ENCODE results near the gene HOXA9.

HOXA9 gene

DNA sequence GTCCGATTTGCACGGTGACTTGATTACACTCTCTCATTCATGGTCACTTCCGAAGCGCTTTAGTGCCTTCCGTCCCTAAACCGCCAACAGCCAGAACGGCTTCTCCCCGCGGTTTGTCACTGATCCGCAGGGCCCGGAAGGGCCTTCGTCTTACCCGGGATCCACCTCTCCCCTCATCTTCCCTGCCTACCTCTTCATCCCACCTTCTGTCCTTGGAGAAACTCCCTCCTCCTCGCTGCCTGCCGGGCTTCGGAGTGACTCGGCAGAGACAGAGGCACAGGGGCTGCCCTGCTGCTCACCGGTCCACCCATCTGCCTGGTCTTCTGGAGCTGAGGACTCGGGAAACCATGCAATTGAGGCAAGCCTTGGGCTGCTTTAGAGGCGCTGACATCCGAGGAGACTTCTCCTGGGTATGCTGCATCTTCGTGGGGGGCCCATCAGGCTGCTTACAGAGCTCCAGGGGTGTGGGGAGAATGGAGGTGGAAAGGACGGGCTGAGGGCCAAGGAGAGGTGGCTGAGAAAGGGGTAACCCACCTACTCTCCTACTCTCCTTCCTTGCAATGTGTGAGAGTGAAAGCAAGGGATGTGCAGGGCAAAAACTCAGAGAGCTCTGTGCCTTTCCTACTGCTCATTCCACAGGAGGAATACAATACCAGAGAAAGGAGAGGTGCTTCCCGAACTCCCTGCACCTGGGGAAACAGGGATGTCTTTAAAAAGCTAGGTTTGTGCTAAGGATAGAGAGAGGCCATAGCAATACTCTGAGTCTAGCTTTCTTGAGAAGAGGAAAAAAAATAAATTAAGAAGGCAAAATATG lies 20.7 kb upstream of the HOXA9 start:
- H3K4me3 ChIP-seq (ENCODE audit: low read depth, low read length): no peak overlapping the region
- TF ChIP-seq, protein P1, sequence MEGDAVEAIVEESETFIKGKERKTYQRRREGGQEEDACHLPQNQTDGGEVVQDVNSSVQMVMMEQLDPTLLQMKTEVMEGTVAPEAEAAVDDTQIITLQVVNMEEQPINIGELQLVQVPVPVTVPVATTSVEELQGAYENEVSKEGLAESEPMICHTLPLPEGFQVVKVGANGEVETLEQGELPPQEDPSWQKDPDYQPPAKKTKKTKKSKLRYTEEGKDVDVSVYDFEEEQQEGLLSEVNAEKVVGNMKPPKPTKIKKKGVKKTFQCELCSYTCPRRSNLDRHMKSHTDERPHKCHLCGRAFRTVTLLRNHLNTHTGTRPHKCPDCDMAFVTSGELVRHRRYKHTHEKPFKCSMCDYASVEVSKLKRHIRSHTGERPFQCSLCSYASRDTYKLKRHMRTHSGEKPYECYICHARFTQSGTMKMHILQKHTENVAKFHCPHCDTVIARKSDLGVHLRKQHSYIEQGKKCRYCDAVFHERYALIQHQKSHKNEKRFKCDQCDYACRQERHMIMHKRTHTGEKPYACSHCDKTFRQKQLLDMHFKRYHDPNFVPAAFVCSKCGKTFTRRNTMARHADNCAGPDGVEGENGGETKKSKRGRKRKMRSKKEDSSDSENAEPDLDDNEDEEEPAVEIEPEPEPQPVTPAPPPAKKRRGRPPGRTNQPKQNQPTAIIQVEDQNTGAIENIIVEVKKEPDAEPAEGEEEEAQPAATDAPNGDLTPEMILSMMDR (IDR thresholded peaks at IDR 0.05; ENCODE audit: low read depth, low read length, missing control alignments): no peak
- no peak for DNase-seq (ENCODE audit: low read depth)

DNA sequence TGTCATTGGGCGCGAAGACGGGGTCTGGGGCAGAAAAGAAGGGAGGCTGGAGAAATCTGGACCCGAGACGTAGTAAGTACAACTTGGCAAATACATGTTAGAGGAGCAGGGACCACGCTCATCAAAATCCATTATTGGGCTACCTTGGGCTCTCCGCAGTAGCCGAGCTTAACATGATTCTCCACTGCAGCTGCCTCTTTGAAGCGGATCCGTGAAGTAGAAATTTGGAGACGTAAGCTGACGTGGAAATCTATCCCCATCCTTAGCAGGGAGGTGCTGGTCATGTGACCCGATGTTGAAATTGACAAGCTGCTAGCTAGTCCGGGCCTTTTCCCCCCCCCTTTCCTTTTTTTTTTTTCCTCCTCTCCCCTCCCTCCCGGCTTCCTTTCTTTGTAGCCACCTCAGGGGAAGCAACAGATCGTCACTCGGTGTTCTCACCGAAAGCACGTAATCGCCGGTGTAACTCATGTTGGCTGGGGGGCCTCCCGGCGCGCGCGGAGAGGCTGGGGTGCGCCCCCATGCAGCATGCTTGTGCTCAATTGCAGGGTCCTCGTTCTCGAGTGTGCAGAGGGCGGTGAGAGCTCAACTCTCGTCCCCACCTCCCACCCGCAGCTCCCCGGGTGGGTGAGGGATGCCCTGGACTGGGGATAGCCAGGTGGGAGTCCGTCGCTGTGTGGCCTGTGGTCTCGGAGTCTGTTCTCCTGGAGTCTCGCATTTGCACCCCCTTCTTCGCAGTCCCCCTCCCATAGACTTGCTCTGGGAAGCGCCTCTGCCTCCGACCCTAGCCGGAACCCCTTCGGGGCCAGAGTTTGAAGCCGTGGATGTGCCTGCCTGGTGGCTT lies 19.9 kb upstream of the HOXA9 start, which contains the start of gene HOXA11:
HOXA11 (minus strand) TSS at position 220 of the 841 bp plus-strand sequence; CDS start at position 132, 88 bp downstream.
- TF ChIP-seq, protein P1 (IDR thresholded peaks at IDR 0.05; ENCODE audit: low read depth, low read length, missing control alignments): no peak
- no peak for DNase-seq (ENCODE audit: low read depth)
- peak within 1 kb of the TSS; percentile 24 for H3K4me3 ChIP-seq (ENCODE audit: low read depth, low read length)

DNA sequence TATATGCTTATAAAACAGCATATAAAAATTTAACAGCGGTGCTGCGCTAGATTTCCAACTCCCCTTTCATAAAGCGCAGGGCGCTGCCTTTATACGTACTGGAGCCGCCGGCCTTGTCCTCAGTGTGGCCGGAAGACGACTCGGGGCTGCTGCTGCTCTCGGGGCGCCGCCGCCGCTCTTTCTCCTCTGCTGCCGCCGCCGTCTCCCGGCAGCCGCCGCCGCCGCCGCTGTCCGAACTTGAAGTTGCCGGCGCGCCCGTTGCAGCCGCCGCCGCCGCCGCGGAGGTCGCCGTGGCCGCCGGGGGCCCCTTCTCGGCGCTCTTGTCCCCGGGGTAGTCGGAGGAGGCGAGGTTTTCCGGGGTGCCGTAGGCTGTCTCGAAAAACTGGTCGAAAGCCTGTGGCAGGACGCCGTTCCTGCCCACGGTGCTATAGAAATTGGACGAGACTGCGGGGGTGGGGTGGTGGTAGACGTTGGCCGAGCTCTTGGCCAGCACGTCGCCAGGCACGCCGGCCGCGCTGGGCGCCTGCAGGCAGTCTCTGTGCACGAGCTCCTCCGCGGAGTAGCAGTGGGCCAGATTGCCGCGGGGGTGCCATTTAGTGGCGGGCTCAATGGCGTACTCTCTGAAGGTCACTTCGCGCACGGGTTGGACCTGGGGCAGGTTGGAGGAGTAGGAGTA lies 19.1 kb upstream of the HOXA9 start:
- TF ChIP-seq, protein P1 (IDR thresholded peaks at IDR 0.05; ENCODE audit: low read depth, low read length, missing control alignments): no peak
- DNase-seq (ENCODE audit: low read depth): no peak
- peak overlapping the region; percentile 24 for H3K4me3 ChIP-seq (ENCODE audit: low read depth, low read length)

DNA sequence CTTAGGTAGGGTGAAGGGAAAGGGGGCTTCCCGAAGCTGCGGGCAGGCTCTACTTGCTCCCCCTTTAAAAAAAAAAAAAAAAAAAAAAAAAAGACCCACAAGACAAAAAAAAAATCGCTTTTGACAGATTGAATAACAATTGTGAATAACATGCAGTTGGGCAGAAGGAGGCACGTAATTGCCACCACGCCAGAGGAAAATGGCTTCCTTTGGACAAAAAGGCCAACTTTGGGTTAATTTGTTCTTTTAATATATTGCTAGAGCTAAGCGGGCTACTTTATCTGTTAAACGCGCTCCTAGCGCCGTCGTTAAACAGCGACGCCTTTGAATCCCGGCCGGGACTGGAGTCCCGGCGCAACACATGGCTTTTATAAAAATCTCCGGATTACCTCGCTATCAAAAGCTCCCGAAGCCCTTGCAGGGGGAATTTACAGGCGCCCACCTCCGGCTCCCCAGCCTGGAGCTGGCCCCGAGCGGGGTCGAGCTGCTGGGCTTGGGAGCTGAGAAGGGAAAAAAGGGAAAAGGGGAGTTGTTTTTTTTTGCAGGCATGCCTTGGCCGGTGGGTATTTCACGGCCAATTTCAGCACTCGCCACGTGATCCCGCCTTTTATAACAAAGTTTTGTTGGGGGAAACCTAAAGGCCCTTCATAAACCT lies 18.5 kb upstream of the HOXA9 start:
- no peak for DNase-seq (ENCODE audit: low read depth)
- H3K4me3 ChIP-seq (ENCODE audit: low read depth, low read length): peak overlapping the region; percentile 24
- TF ChIP-seq, protein P1 (IDR thresholded peaks at IDR 0.05; ENCODE audit: low read depth, low read length, missing control alignments): no peak

DNA sequence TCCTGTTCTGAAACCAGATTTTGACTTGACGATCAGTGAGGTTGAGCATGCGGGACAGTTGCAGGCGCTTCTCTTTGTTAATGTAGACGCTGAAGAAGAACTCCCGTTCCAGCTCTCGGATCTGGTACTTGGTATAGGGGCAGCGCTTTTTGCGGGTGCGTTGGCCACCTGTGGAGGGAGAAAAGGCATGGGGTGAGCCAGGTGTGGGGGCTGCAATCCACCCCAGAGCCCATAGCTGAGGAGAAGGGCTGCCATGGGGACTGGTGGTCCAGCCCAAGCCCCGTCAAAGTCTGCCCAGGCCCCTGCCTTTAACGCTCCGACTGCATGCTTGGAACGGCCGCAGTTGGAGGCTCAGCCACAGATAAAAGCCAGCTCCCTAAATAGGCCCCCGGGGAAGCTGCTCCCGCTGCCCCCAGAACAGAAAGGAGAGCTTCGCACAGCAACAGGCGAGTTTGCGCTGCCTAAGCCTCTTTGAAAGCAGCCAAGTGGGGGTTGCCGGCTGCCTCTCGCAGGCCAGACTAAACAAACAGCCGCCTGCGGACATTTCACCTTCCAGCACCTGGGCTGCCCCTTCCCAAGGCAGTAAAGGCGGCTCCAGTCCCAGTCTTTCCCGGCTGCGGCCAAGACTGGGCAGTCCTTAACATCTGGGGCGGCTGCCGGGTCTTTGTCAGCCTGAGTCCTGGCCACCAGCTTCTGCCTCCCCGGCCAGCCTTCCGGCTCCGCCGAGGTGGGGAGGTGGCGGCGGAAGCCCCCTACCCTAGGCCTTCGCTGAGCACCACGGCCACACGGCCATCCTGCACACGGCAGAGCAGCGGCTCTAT lies 17.7 kb upstream of the HOXA9 start:
- TF ChIP-seq, protein P1 (IDR thresholded peaks at IDR 0.05; ENCODE audit: low read depth, low read length, missing control alignments): no peak
- H3K4me3 ChIP-seq (ENCODE audit: low read depth, low read length): no peak overlapping the region
- DNase-seq (ENCODE audit: low read depth): no peak
